Upper lobe of left lung (tissue), 4 donors: ENCODE results near the gene HS3ST6.

Experiments
- CTCF ChIP-seq, 6 experiments: fragments of 450-650 bp in 4 of 6; fragments of 200-600 bp in 2 of 6; sonication (generic) in 2 of 6; IDR thresholded peaks; one replicate each; pipeline ENCODE4 v1.5.1; 2016 to 2019; ENCODE audit warnings: antibody characterized with exemption in 6 of 6
- EP300 ChIP-seq, 4 donors: sonication (generic); formaldehyde crosslinking; IDR thresholded peaks; one replicate each; pipeline ENCODE4 v1.5.1; 2017; ENCODE audit warnings: antibody characterized with exemption in 4 of 4, control low read depth in 2 of 4
- POLR2A ChIP-seq, 4 donors: fragments of 450-650 bp; IDR thresholded peaks; one replicate each; pipeline ENCODE4 v1.5.1; 2016 to 2017; ENCODE audit warnings: antibody characterized with exemption in 4 of 4, mild to moderate bottlenecking in 2 of 4
- POLR2AphosphoS5 ChIP-seq, 2 donors: sonication (generic); formaldehyde crosslinking; IDR thresholded peaks; one replicate each; pipeline ENCODE4 v1.5.1; 2017; ENCODE audit warnings: antibody characterized with exemption in 2 of 2

DNA sequence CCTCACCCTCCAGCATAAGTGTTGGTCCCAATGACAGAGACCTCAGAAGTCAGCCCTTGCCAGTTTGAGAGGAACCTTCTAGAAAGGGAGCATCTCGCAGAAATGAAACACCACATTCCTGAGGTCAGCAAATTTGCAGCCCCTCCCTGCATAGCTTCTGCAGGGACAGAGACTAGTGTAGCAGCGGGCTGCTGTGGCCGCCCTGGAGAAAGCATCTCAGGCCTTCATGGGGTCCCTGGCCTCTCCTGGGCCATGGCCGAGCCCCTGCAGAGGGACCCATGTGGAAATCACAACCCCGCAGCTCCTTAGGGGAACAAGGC, 11.4 kb downstream of the HS3ST6 start:
- no peak for TF ChIP-seq EP300 (IDR thresholded peaks at IDR 0.05)
- no peak for TF ChIP-seq POLR2AphosphoS5 (IDR thresholded peaks at IDR 0.05)
- TF ChIP-seq CTCF (IDR thresholded peaks at IDR 0.05) = no peak
- no peak for TF ChIP-seq POLR2A (IDR thresholded peaks at IDR 0.05)
